Fibroblast of mammary gland (primary cell): Measurements from ENCODE around the gene SMIM10L1.

ENCODE experiments used
- DNase-seq: peaks from one replicate; pipeline ENCODE4 v3.0.0-alpha.2; 2010; ENCODE audit warnings: low read depth
- H3K4me3 ChIP-seq: 2 replicates; pipeline ENCODE4 v1.5.1; 2011; ENCODE audit warnings: low read depth, mild to moderate bottlenecking, low read length, moderate library complexity; ENCODE audit not compliant: control insufficient read depth
- TF ChIP-seq, protein P1 (sequence below): conservative IDR thresholded peaks from 2 replicates; pipeline ENCODE4 v1.5.1; 2011; ENCODE audit warnings: low read depth, low read length, inconsistent platforms; ENCODE audit not compliant: control insufficient read depth, insufficient read depth

Gene SMIM10L1

DNA sequence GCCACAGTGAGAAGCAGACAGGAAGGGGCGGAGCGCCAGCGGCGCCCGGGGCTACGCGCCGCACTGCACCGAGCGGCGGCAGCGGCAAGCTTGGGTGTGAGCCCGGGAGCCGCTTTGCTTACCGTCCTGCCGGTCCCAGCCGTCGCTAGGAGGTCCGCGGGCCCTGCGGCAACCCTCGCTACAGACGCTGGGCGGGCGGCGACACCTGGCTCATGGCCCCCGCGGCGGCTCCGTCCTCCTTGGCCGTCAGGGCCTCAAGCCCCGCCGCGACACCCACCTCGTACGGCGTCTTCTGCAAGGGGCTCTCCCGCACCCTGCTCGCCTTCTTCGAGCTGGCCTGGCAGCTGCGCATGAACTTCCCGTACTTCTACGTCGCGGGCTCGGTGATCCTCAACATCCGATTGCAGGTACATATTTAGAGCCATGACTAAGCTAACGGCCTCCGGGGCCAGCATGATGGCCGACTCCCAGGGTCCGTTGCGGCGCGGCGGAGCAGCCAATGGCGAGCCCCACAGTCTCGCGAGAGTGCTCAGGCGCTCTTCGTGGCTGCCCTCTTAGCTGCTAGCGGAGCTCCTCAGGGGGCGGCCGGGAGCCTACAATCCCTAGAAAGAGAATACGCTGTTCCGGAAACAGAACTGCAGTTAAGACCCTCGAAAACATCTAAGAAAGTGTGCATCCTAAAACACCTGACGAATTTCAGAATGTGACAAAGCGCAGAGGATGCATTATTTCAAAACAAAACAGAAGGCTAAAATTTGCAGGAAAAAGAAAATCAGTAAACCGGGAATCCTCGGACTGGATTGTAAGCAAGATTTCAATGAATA, at the start of gene SMIM10L1:
SMIM10L1 (plus strand) TSS at position 50 of the 824 bp plus-strand sequence; CDS start at position 213, 163 bp downstream.
- peak within 1 kb of the TSS; percentile 89 for H3K4me3 ChIP-seq
- peak; percentile 94 for DNase-seq
- TF ChIP-seq, protein P1, sequence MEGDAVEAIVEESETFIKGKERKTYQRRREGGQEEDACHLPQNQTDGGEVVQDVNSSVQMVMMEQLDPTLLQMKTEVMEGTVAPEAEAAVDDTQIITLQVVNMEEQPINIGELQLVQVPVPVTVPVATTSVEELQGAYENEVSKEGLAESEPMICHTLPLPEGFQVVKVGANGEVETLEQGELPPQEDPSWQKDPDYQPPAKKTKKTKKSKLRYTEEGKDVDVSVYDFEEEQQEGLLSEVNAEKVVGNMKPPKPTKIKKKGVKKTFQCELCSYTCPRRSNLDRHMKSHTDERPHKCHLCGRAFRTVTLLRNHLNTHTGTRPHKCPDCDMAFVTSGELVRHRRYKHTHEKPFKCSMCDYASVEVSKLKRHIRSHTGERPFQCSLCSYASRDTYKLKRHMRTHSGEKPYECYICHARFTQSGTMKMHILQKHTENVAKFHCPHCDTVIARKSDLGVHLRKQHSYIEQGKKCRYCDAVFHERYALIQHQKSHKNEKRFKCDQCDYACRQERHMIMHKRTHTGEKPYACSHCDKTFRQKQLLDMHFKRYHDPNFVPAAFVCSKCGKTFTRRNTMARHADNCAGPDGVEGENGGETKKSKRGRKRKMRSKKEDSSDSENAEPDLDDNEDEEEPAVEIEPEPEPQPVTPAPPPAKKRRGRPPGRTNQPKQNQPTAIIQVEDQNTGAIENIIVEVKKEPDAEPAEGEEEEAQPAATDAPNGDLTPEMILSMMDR: no peak

DNA sequence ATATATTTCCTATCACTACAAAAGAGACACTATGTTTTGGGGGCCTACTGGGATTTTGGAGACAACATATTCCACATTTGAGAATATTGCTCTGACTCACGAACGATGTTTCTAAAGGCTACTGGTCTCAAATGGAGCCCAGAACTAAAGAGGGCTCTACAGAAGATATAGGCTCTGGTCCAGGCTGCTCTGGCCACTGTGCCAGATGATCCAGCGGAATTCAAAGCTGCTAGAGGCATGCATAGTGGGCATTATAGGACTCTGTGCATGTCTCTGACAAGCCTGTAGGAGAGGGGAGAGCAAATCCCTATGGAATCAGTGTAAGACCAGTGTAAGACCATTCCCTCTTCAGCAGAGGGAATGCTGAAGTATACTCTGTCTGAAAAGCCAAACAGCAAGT, 40.6 kb upstream of the SMIM10L1 start:
- H3K4me3 ChIP-seq: no peak overlapping the region
- DNase-seq: no peak
- TF ChIP-seq, protein P1: no peak

- H3K4me3 ChIP-seq: no peak overlapping the region
- no peak for DNase-seq
- TF ChIP-seq, protein P1: no peak
These were observed 40.0 kb upstream of the SMIM10L1 start for GRCh38 chr12:11130999-11131398.

DNA sequence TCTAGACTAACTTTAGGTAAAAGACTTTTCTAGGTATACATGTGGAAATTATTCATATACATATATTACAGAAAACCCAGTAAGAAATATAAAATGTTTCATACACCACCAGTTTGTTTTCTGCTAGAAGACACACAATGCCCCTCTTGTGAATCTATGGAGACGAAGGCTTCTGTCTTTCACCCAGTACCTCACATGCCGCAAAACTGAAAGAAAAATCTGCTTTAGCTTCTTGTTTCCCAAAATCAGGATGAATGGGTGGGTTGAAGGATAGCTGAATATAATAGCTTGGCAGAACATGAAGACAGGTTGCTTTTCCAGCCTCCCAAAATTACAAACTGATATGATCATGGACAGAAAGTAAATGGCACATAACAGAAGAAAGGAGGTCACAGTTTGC, 37.8 kb upstream of the SMIM10L1 start:
- TF ChIP-seq, protein P1: no peak
- no peak for DNase-seq
- no peak overlapping the region for H3K4me3 ChIP-seq

- DNase-seq: no peak
- TF ChIP-seq, protein P1: no peak
- H3K4me3 ChIP-seq: no peak overlapping the region
These were observed 37.2 kb upstream of the SMIM10L1 start for GRCh38 chr12:11133816-11134215.

GRCh38 chr12:11134305-11134704, 36.7 kb upstream of the SMIM10L1 start, which contains the start of gene TAS2R30:
Gene TAS2R30 (minus strand): TSS chr12:11134644. CDS start chr12:11134244, 400 bp downstream.
- TF ChIP-seq, protein P1: no peak
- peak; percentile 10 for DNase-seq
- H3K4me3 ChIP-seq: no peak within 1 kb of the TSS
